DMS53 treated with DMSO at 0.1 percent for 48 hours (cell line): ENCODE measurements around the gene AFAP1L1.

ENCODE experiments used
- DNase-seq: peaks from one replicate; lab custom pipeline; 2025; ENCODE audit not compliant: unreplicated experiment; lab: John Stamatoyannopoulos, UW

AFAP1L1 gene

DNA sequence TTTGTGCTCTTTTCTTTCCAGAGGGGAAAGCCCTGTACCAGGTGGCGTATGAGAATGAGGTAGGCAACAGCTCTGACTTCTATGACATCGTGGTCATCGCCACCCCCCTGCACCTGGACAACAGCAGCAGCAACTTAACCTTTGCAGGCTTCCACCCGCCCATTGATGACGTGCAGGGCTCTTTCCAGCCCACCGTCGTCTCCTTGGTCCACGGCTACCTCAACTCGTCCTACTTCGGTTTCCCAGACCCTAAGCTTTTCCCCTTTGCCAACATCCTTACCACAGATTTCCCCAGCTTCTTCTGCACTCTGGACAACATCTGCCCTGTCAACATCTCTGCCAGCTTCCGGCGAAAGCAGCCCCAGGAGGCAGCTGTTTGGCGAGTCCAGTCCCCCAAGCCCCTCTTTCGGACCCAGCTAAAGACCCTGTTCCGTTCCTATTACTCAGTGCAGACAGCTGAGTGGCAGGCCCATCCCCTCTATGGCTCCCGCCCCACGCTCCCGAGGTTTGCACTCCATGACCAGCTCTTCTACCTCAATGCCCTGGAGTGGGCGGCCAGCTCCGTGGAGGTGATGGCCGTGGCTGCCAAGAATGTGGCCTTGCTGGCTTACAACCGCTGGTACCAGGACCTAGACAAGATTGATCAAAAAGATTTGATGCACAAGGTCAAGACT, 96.5 kb downstream of the AFAP1L1 start:
- DNase-seq, result no peak

DNA sequence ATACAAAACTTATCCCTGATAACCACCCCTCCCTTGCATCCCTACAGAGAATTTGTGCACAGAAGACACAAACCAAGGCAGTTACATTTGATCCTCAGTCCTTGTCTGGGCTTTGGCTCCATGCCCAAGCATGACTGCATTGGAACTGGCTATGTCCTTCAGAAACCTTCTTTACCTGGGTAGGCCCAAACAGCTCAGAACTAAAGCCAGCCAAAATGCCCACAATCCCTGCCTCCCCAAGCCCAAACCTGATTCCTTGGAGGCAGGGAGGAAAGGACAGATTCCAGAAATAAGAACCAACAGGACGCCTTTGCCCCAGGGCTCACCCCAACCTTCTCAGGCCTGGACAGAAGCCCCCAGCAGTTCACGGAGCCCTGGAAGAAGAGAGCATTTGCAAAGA, 99.2 kb downstream of the AFAP1L1 start:
- DNase-seq, result no peak

GRCh38 chr5:149371296-149371962, 99.8 kb downstream of the AFAP1L1 start:
- DNase-seq, result peak; percentile 64

- DNase-seq, result no peak
Measured at GRCh38 chr5:149372076-149372795, 100.6 kb downstream of the AFAP1L1 start.

- DNase-seq, result no peak
Measured at GRCh38 chr5:149372932-149373331, 101.3 kb downstream of the AFAP1L1 start.

GRCh38 chr5:149374303-149374702, 102.6 kb downstream of the AFAP1L1 start:
- no peak for DNase-seq

GRCh38 chr5:149374801-149375200, 103.1 kb downstream of the AFAP1L1 start:
- DNase-seq, result no peak

DNA sequence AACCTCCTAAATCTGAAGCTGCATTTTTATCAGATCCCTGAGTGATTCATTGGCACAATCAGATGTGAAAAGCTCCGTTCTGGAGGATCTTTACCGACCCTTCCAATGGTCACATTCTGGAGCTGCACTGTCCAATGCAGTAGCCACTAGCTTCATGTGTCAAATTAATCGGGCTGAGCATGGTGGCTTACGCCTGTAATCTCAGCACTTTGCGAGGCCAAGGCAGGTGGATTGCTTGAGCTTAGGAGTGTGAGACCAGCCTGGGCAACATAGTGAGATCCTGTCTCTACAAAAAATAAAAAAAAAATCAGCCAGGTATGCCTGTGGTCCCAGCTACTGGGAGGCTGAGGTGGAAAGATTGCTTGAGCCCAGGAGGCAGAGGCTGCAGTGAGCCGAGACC, 103.8 kb downstream of the AFAP1L1 start:
- no peak for DNase-seq

DNA sequence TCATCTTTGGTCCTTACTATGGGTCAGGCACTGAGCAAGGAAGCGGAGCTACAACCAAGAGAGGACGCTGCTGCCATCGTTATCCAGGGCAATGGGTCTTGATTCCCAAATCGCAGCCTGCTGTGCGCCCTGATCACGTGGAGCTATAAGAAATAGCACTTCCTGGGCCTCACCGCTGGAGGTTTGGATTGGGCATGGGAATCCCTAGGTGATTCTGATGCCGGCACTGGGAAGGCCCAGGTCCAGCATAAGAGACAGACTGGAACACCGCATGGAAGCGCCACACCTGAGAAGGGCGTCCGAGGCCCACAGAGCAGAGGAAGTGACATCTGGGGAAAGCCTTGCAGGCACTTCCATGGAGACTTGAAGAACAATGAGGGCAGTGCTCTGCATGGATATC, 104.4 kb downstream of the AFAP1L1 start:
- DNase-seq, result no peak

- DNase-seq, result no peak
Measured at GRCh38 chr5:149376711-149377447, 105.2 kb downstream of the AFAP1L1 start.

- DNase-seq, result no peak
Measured at GRCh38 chr5:149378241-149378820, 106.7 kb downstream of the AFAP1L1 start.

- no peak for DNase-seq
Measured at GRCh38 chr5:149379177-149379761, 107.6 kb downstream of the AFAP1L1 start, which contains the start of gene IL17B. TSS of gene IL17B (minus strand) at chr5:149379292. CDS start at chr5:149379225, 67 bp downstream.

GRCh38 chr5:149379818-149380374, 108.2 kb downstream of the AFAP1L1 start:
- DNase-seq, result no peak

DNA sequence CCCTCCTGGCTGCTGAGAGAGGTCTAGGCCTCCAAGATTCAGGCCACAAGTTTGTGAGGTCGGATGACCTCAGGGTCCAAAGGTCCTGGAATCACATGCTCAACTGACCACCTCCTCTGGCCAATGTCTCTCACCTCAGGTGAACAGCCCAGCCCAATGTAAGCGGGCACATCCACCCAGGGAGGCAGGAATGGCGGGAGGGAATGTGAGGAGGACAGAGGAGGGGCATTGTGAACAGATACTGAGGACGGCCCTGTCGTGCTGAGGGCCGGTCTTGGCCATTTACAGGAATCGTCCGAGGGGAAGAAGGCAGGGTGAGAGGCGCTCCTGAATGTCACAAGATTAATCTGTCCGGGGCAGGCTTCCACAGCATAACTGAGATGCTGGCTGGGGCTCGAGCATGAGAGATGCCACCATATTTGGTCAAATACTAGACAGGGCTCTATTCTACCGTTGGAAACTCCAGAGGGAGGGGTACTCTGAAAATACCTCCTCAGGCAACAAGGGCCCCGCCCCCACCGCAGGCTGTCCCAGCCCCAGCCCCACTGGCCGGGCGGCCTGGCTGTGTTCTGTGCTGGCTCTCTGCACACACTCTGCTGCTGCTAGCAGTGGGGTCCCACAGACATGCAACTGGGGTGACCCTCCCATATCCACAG, 108.9 kb downstream of the AFAP1L1 start:
- no peak for DNase-seq

- DNase-seq, result no peak
Measured at GRCh38 chr5:149381261-149381985, 109.8 kb downstream of the AFAP1L1 start.

- peak; percentile 66 for DNase-seq
Measured at GRCh38 chr5:149381986-149382338, 110.3 kb downstream of the AFAP1L1 start.

DNA sequence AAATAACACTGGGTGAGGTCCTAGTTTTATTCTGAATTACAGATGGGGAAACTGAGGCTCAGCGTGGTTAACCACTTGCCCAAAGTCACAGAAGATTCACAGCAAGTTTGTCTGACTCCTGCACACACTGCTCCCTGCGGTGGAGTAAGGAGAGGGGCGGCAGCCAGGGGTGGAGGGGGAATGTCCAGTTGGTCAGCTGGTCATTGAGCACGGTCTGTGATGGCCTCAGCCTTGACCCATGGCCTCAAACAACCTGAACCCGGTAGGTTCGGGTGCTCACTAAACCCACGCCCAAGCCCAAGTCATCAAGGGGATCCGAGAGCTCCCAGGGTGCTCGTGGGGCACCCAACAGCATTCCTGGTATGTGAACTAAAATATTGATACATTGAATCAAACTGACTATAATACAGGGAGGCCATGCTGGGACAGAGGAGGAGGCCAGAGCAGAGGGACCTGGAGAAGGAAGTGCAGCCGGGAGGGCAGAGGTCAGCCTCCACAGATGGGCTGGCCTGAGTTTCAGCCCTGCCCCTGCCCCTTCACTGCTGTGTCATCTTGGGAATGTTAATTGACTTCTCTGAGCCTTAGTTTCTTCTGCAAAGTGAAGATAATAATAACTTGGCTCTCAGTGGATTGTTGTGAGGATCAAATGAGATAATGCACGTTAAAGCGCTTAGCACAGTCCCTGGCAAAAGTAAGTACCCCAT, 111.0 kb downstream of the AFAP1L1 start:
- DNase-seq, result no peak

- no peak for DNase-seq
Measured at GRCh38 chr5:149383399-149383798, 111.7 kb downstream of the AFAP1L1 start.

- no peak for DNase-seq
Measured at GRCh38 chr5:149386166-149386565, 114.5 kb downstream of the AFAP1L1 start.
